Right lobe of liver (tissue), 6 donors: ENCODE data around the gene RORC. TPM values are rescaled to one million over a fixed set of nuclear protein-coding genes. Genes with fewer than 3 reads are reported as not detected.
A peak's percentile ranks its signal among the peaks of the same experiment; 100 is the strongest.
"Not testable (repeated sequence)": the region's sequence is repeated elsewhere in the genome, so short reads cannot be mapped to it uniquely, and the experiment has no call there.

Source experiments
- ATAC-seq, 4 donors: fragments of 200-7000 bp; cut with Tn5 transposase; one replicate each; pipeline ENCODE4 v1.9.1; 2020; ENCODE audit warnings: mild to moderate bottlenecking in 4 of 4, moderate library complexity in 4 of 4
- DNase-seq, 3 donors: peaks; one replicate each; pipeline ENCODE4 v3.0.0-alpha.2; 2020
- H3K27ac ChIP-seq, 3 donors: fragments of 200-600 bp; one replicate each; pipeline ENCODE4 v1.8.0; 2022
- H3K27me3 ChIP-seq, 2 donors: fragments of 200-600 bp; one replicate each; pipeline ENCODE4 v1.8.0; 2022
- H3K36me3 ChIP-seq, 4 donors: fragments of 200-600 bp; sonication (generic) in 1 of 4; one replicate each; pipeline versions ENCODE4 v1.5.1 to v1.8.0; 2017 to 2022; ENCODE audit warnings: control low read depth in 1 of 4
- H3K4me1 ChIP-seq, 4 donors: fragments of 200-600 bp; sonication (generic) in 1 of 4; one replicate each; pipeline versions ENCODE4 v1.5.1 to v1.8.0; 2017 to 2022; ENCODE audit warnings: control low read depth in 1 of 4
- H3K4me3 ChIP-seq, 3 donors: fragments of 200-600 bp; one replicate each; pipeline ENCODE4 v1.8.0; 2022
- H3K9me3 ChIP-seq, 4 donors: fragments of 200-600 bp; sonication (generic) in 1 of 4; one replicate each; pipeline versions ENCODE4 v1.5.1 to v1.8.0; 2017 to 2022; ENCODE audit warnings: control low read depth in 1 of 4
- POLR2A ChIP-seq: fragments of 450-650 bp; IDR thresholded peaks from one replicate; pipeline ENCODE4 v1.6.1; 2017; ENCODE audit warnings: antibody characterized with exemption, mild to moderate bottlenecking
- WGBS: methylation state at CpG from one replicate; pipeline ENCODE4 v1.1.6; 2018; ENCODE audit warnings: low coverage, low lambda C conversion rate; ENCODE audit not compliant: insufficient coverage; ENCODE audit errors: missing lambda C conversion rate; 5-methylcytosine and 5-hydroxymethylcytosine counted together
- intact Hi-C, 2 donors: fragments of 100-400 bp; cut with DNase I; formaldehyde crosslinking; loops; one replicate each; pipeline versions ENCODE4 v1.11.2 to v1.14.1; 2022
- total RNA-seq, 6 experiments: library from RNA; depleted of rRNA in 2 of 6; stranded (reverse); fragments of >200 nt in 2 of 6; fragmentation: NEBNext Ultra II Directional in 3 of 6; extraction: Animal tissue kit (Norgen Biotek cat#: 25700) in 3 of 6; gene quantifications; one replicate each; pipeline versions ENCODE4 v1.1.0 to v1.2.4, GENCODE V29; 2016 to 2023
- TF ChIP-seq, protein P1 (sequence below), 4 donors: fragments of 200-600 bp in 3 of 4; fragments of 450-650 bp in 1 of 4; IDR thresholded peaks; one replicate each; pipeline versions ENCODE4 v1.5.1 to v1.8.0; 2016 to 2022; ENCODE audit warnings: antibody characterized with exemption in 4 of 4, mild to moderate bottlenecking in 2 of 4
- donor health status: DM: no; HTN: yes; CAD: no.
- donor health status: DM: no; HTN: no; CAD: no.
- donor health status: DM: no; HTN: no; CAD: no.
- donor health status: DM: no; HTN: yes; CAD: no.
- donor health status: DM: no; HTN: yes; CAD: no.

The RORC gene
- total RNA-seq, 6 experiments from 2014 or later = 13.3 to 33.9 (median 21.5) TPM

DNA sequence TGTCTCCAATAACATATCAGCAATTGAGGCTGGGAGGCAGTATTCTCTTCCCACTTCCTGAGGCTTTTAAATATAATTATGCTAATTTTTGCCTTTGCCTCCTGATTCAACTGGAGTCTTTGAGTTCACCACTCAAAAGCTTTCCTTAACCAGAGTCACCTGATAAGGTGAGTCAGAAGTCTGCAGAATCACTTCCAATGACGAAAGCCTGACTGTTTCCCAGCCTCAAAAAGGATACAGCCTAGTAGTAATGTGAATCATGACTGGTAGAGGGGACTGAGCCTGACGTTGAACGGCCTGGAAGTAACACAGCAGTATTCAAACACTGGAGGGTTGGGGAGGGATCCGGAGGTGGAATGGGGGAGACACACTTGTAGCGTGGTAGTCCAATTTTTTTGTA lies 57.9 kb downstream of the RORC start:
- Histone ChIP-seq H3K4me1 (peaks cover 0 to 15% (median 2%) of the 10 kb centered on the region in 4 donors), H3K27ac (no peak overlapping the region), H3K9me3 (no peaks in the 10 kb centered on the region), H3K27me3 (no peaks in the 10 kb centered on the region), H3K4me3 (no peak overlapping the region), H3K36me3 (peaks cover 0 to 6% (median 4%) of the 10 kb centered on the region in 4 donors)
- 86% methylated on average over 4 of the region's 5 CpGs for WGBS
- ATAC-seq (no peak), DNase-seq (no peak)
- TF ChIP-seq, protein P1, sequence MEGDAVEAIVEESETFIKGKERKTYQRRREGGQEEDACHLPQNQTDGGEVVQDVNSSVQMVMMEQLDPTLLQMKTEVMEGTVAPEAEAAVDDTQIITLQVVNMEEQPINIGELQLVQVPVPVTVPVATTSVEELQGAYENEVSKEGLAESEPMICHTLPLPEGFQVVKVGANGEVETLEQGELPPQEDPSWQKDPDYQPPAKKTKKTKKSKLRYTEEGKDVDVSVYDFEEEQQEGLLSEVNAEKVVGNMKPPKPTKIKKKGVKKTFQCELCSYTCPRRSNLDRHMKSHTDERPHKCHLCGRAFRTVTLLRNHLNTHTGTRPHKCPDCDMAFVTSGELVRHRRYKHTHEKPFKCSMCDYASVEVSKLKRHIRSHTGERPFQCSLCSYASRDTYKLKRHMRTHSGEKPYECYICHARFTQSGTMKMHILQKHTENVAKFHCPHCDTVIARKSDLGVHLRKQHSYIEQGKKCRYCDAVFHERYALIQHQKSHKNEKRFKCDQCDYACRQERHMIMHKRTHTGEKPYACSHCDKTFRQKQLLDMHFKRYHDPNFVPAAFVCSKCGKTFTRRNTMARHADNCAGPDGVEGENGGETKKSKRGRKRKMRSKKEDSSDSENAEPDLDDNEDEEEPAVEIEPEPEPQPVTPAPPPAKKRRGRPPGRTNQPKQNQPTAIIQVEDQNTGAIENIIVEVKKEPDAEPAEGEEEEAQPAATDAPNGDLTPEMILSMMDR (IDR thresholded peaks at IDR 0.05) = no peak
- no peak for TF ChIP-seq POLR2A
- intact Hi-C loops = no loop called here

DNA sequence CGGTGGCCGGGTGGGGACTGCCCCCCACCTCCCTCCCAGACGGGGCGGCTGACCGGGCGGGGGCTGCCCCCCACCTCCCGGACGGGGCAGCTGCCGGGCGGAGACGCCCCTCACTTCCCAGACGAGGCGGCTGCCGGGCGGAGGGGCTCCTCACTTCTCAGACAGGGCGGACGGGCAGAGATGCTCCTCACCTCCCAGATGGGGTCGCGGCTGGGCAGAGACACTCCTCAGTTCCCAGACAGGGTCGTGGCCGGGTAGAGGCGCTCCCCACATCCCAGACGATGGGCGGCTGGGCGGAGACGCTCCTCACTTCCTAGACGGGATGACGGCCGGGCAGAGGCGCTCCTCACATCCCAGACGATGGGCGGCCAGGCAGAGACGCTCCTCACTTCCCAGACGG lies 62.3 kb downstream of the RORC start:
- H3K36me3 ChIP-seq, DNase-seq, intact Hi-C loops, ATAC-seq, H3K4me3 ChIP-seq, H3K9me3 ChIP-seq, H3K27ac ChIP-seq, H3K27me3 ChIP-seq: not testable (repeated sequence)
- WGBS = no CpG with 5 or more reads among the region's 34 CpGs
- H3K4me1 ChIP-seq = peaks cover 0 to 18% (median 1%) of the 10 kb centered on the region in 4 donors

DNA sequence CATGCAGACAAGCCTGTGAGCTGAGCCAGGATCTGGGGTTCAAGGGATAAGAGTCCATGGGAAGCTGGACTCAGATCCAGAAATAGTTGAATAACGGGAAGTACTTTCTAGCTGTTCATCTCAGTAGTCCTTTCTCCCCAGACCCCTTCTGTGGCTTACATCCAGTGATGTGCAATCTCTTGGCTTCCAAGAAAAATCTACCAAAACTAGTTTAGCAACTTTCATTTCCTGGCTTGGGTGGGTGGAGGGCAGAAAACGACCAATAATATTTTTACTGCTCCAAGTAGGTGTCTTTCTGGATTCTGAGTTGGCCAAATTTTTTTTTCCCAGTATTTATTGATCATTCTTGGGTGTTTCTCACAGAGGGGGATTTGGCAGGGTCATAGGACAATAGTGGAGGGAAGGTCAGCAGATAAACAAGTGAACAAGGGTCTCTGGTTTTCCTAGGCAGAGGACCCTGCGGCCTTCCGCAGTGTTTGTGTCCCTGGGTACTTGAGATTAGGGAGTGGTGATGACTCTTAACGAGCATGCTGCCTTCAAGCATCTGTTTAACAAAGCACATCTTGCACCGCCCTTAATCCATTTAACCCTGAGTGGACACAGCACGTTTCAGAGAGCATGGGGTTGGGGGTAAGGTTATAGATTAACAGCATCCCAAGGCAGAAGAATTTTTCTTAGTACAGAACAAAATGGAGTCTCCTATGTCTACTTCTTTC lies 63.1 kb downstream of the RORC start:
- H3K9me3 ChIP-seq, H3K27me3 ChIP-seq, H3K36me3 ChIP-seq, H3K27ac ChIP-seq, intact Hi-C loops, DNase-seq, ATAC-seq, H3K4me3 ChIP-seq: not testable (repeated sequence)
- H3K4me1 ChIP-seq = peaks cover 0 to 24% (median 4%) of the 10 kb centered on the region in 4 donors
- WGBS = 42% methylated on average over 2 of the region's 7 CpGs

DNA sequence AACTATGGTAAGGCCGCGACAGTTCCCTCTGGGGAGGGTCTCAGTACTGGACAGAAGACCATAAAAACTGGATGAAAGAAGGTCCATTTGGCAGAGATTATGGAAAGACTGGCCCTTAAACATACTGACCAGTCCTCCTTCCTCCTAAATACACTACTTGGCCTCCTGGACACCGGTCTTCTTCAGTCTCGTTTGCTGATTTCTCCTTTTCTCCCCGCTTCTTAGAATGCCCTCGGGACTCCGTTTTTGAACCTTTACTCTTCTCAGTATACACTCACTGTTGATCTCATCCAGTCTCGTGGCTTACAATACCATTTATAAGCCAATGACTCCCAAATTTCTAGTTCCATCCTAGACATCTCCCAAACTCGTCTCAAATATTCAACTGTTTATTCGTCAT lies 67.6 kb downstream of the RORC start:
- Histone ChIP-seq H3K9me3 (no peaks in the 10 kb centered on the region), H3K27ac (peak overlapping the region; percentile 50 to 75 (median 65)), H3K4me3 (peak overlapping the region; percentile 69 to 86 (median 72)), H3K36me3 (peaks cover 0 to 21% (median 5%) of the 10 kb centered on the region in 4 donors), H3K4me1 (peaks cover 0 to 29% (median 4%) of the 10 kb centered on the region in 4 donors), H3K27me3 (no peaks in the 10 kb centered on the region)
- WGBS = 51% methylated on average over 8 of the region's 10 CpGs
- intact Hi-C loops = no loop called here
- DNase-seq (no peak), ATAC-seq (no peak)
- TF ChIP-seq, protein P1 (IDR thresholded peaks at IDR 0.05) = no peak
- no peak for TF ChIP-seq POLR2A

DNA sequence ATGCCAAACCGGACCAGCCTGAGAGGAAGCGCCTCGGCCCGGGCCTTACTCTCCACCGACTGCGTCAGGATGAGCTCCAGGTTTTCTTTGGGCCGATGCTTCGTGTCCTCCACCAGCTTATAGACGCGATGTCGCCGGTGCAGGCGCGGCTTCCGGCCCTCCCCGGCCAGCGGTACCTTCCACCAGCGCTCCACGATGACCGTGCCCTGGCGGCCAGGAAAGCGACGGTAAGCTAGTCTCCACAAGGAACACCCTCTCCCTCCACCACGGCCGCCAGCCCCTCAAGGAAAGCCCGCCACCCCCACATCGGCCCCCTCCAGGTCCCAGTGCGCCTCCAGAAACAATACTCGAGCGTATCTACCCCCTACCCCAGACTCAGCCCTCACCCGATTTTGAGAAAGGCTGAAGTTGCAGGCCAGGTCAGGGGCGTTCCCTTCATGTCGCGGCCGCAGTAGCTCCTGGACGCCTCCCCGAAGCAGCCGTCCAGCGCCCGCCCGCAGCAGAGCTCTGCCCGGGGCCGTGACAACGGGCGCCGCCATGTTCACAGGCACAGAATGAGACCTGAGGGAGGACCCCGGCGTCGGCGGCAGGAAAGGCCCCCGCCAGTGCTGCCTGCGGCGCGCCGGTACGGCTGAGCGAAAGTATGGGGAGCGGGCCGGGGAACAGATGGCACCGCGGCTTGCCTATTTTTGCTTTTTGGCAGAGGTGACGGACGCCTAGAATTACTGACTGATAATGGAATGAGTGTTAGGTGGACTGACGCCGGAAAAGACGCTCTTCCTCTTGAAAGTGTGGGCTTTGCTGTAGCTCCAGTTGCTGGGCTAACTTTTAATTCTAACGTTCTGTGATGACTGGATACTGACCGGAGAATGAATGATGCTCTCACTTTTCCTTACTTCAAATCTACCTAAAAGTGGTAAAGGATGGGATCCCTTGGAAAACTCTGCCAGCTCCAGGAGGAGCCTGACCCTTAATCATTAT lies 68.4 kb downstream of the RORC start, which contains the start of gene MRPL9:
Gene MRPL9, minus strand, starts transcription at position 556 of the 981 bp plus-strand sequence. Its CDS starts 17 bp downstream, at position 539.
- peaks cover 0 to 24% (median 6%) of the 10 kb centered on the region in 4 donors for H3K36me3 ChIP-seq
- H3K27me3 ChIP-seq = no peaks in the 10 kb centered on the region
- peak within 1 kb of the TSS; percentile 50 to 75 (median 65) for H3K27ac ChIP-seq
- H3K4me3 ChIP-seq = peak within 1 kb of the TSS; percentile 69 to 86 (median 72)
- peak; percentile 67 for TF ChIP-seq POLR2A
- TF ChIP-seq, protein P1 (IDR thresholded peaks at IDR 0.05) = no peak
- WGBS = under 1% methylated on average over 44 of the region's 68 CpGs
- DNase-seq (peak; percentile 84 to 87 (median 85)), ATAC-seq (peak; percentile 97 to 99 (median 98))
- H3K4me1 ChIP-seq = peaks cover 0 to 26% (median 4%) of the 10 kb centered on the region in 4 donors
- no peaks in the 10 kb centered on the region for H3K9me3 ChIP-seq
- intact Hi-C loops = no loop called here
